DOHH2 (cell line): ENCODE measurements around the gene GPC6.

Experiments
- EZH2phosphoT487 ChIP-seq: fragments of 200-600 bp; sonication (generic); IDR thresholded peaks from 2 replicates; pipeline ENCODE4 v1.6.1; 2017; ENCODE audit warnings: borderline replicate concordance, mild to moderate bottlenecking, antibody characterized with exemption, low read length, moderate library complexity, mixed read lengths
- TF ChIP-seq, protein P1 (sequence below): fragments of 200-600 bp; sonication (generic); IDR thresholded peaks from one replicate; pipeline ENCODE4 v1.5.1; 2014; ENCODE audit warnings: antibody characterized with exemption, mild to moderate bottlenecking, low read depth, low read length; ENCODE audit not compliant: poor library complexity, severe bottlenecking

DNA sequence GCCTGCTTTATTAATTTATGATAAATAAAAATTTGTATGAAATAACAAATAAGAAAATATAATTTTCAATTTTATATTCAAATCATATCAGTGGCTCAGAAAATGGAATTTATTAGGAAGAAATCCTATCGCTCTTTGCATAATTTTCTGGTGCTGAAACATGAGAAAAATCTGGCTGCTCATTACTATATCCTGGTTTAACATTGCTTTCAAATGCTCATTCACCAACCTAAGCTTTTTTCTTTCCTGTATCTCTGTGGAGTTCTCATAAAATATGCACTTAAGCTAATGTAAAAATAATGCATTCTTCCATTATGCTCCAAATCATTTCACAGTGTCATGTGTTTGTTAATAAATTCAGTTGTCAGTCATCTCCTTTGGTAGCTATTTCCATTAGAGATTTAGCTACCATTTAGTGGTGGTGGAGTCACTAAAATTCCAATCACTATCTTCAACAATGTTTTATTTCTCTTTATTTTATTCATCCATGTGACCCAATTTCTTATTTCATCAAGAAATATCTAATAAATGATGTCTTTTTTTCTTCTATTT is 754.9 kb downstream of the GPC6 start:
- TF ChIP-seq, protein P1, sequence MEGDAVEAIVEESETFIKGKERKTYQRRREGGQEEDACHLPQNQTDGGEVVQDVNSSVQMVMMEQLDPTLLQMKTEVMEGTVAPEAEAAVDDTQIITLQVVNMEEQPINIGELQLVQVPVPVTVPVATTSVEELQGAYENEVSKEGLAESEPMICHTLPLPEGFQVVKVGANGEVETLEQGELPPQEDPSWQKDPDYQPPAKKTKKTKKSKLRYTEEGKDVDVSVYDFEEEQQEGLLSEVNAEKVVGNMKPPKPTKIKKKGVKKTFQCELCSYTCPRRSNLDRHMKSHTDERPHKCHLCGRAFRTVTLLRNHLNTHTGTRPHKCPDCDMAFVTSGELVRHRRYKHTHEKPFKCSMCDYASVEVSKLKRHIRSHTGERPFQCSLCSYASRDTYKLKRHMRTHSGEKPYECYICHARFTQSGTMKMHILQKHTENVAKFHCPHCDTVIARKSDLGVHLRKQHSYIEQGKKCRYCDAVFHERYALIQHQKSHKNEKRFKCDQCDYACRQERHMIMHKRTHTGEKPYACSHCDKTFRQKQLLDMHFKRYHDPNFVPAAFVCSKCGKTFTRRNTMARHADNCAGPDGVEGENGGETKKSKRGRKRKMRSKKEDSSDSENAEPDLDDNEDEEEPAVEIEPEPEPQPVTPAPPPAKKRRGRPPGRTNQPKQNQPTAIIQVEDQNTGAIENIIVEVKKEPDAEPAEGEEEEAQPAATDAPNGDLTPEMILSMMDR = no peak
- no peak for TF ChIP-seq EZH2phosphoT487
